Measurements from ENCODE around the gene MFSD6. TPM values are rescaled to one million over a fixed set of nuclear protein-coding genes. Genes with fewer than 3 reads are reported as not detected.

MFSD6 gene
- total RNA-seq, 1 experiment from 2014 or later = 20.9 TPM

DNA sequence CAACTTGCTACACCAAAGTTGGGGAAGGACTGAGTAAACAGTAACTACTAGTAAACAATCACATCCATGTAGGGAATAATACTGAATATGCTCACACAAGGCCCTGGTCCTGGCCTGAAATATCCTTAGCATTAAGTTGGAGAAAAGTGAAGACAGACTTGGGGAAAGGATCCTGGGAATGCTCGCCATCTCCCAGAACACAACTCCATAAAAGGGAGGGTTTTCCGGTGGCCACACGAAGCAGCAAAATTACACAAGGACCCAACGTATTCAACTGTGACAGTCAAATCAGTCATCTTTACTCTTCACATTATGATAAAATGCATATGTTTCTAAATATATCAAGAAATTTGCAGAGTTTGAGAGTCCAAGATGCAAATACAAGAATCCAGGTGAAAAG is 119.1 kb downstream of the MFSD6 start:
- ChIA-PET POLR2A (ENCODE audit: unreplicated experiment) (no interaction called here), CTCF (no interaction called here)
- H3K4me2 ChIP-seq (ENCODE audit: low read length) = no peak overlapping the region
- no peaks in the 10 kb centered on the region for H3K27me3 ChIP-seq (ENCODE audit: low read length)
- no peaks in the 10 kb centered on the region for H3K9me2 ChIP-seq (replicated peaks; ENCODE audit: low read length)
- TF ChIP-seq CTCF (conservative IDR thresholded peaks at IDR 0.05; ENCODE audit: low read depth, low read length) = no peak
- TF ChIP-seq EZH2phosphoT487 (IDR thresholded peaks at IDR 0.05; ENCODE audit: borderline replicate concordance, low read length) = no peak
- TF ChIP-seq EZH2 (IDR thresholded peaks at IDR 0.05; ENCODE audit: low read length, unreplicated experiment) = no peak
- BruUV-seq (replicated peaks) = no TSS peak
- H4K20me1 ChIP-seq (ENCODE audit: low read length) = no peaks in the 10 kb centered on the region
- no peak overlapping the region for H3K9ac ChIP-seq (ENCODE audit: low read length)
- H3K4me3 ChIP-seq (ENCODE audit: low read length) = no peak overlapping the region
- H2AFZ ChIP-seq (ENCODE audit: low read length) = no peak overlapping the region
- H3K4me1 ChIP-seq (ENCODE audit: insufficient read depth, low read length) = no peaks in the 10 kb centered on the region; the same call in 1 of the 2 replicates
- no peak overlapping the region for H3K27ac ChIP-seq (ENCODE audit: low read length)
- H3K36me3 ChIP-seq (ENCODE audit: low read depth, low read length) = no peaks in the 10 kb centered on the region
- no peak for ATAC-seq
- intact Hi-C loops (cut with micrococcal nuclease) = no loop called here
- H3F3A ChIP-seq (ENCODE audit: low read length, unreplicated experiment) = no peaks in the 10 kb centered on the region
- H3K79me2 ChIP-seq (ENCODE audit: low read length) = no peaks in the 10 kb centered on the region
- DNase-seq = no peak
- no peaks in the 10 kb centered on the region for H3K9me3 ChIP-seq (ENCODE audit: low read length)

DNA sequence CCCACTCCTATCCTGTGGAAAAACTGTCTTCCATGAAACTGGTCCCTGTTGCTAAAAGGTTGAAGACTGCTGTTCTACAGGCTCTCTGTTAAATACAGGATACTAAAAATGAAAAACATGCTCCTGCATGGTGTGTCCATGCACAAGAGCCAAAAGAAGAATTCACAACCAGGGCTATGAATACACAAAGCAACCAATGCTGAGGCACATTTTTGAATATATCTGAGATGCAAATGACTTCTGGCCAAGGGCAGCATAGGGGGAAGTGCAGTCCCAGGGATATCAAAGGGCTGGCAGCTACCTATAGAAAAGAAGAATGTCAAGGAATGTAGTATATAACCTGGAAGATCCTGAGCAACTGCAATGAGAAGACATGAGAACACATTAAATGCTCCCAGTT is 119.8 kb downstream of the MFSD6 start:
- H3K79me2 ChIP-seq (ENCODE audit: low read length) = no peaks in the 10 kb centered on the region
- H2AFZ ChIP-seq (ENCODE audit: low read length) = no peak overlapping the region
- no peaks in the 10 kb centered on the region for H4K20me1 ChIP-seq (ENCODE audit: low read length)
- no peak overlapping the region for H3K4me2 ChIP-seq (ENCODE audit: low read length)
- H3K27ac ChIP-seq (ENCODE audit: low read length) = no peak overlapping the region
- intact Hi-C loops (cut with micrococcal nuclease) = no loop called here
- ATAC-seq = no peak
- POLR2A ChIA-PET (ENCODE audit: unreplicated experiment) = no interaction called here
- no peaks in the 10 kb centered on the region for H3K36me3 ChIP-seq (ENCODE audit: low read depth, low read length)
- H3K9me2 ChIP-seq (replicated peaks; ENCODE audit: low read length) = no peaks in the 10 kb centered on the region
- no TSS peak for BruUV-seq (replicated peaks)
- H3K9me3 ChIP-seq (ENCODE audit: low read length) = no peaks in the 10 kb centered on the region
- no peak for TF ChIP-seq EZH2phosphoT487 (IDR thresholded peaks at IDR 0.05; ENCODE audit: borderline replicate concordance, low read length)
- H3K9ac ChIP-seq (ENCODE audit: low read length) = no peak overlapping the region
- no peaks in the 10 kb centered on the region for H3K27me3 ChIP-seq (ENCODE audit: low read length)
- DNase-seq = no peak
- CTCF ChIA-PET = no interaction called here
- no peak overlapping the region for H3K4me3 ChIP-seq (ENCODE audit: low read length)
- no peaks in the 10 kb centered on the region; the same call in 1 of the 2 replicates for H3K4me1 ChIP-seq (ENCODE audit: insufficient read depth, low read length)
- no peaks in the 10 kb centered on the region for H3F3A ChIP-seq (ENCODE audit: low read length, unreplicated experiment)

DNA sequence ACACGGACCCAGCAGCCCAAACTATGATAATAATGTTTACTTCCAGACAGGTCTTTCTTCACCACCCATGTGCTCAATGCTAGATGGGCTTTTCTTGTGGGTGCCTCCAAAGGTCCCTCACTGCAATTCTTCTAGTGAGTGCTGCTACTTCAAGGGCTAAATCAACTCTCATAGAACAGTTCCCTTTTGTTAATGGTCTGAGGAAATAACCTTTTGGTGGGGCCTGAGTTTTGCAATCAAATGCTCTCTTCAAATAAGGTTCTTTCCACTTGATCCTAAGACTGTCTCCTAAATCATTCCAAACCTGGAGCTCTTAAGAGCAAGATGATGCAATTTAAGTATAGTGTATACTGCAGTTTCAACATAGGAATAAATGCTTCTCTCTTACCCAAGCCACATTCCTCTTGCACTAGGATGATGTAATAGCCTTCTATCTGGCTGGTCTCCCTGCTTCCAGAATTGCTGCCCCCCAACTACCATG is 120.4 kb downstream of the MFSD6 start:
- Histone ChIP-seq H3K27me3 (ENCODE audit: low read length) (no peaks in the 10 kb centered on the region), H3K4me3 (ENCODE audit: low read length) (no peak overlapping the region), H2AFZ (ENCODE audit: low read length) (no peak overlapping the region), H3F3A (ENCODE audit: low read length, unreplicated experiment) (no peaks in the 10 kb centered on the region), H3K9me2 (replicated peaks; ENCODE audit: low read length) (no peaks in the 10 kb centered on the region), H3K27ac (ENCODE audit: low read length) (no peak overlapping the region), H3K79me2 (ENCODE audit: low read length) (no peaks in the 10 kb centered on the region), H3K9ac (ENCODE audit: low read length) (no peak overlapping the region), H4K20me1 (ENCODE audit: low read length) (no peaks in the 10 kb centered on the region), H3K36me3 (ENCODE audit: low read depth, low read length) (no peaks in the 10 kb centered on the region), H3K4me1 (ENCODE audit: insufficient read depth, low read length) (peaks cover under 1% of the 10 kb centered on the region), H3K4me2 (ENCODE audit: low read length) (no peak overlapping the region), H3K9me3 (ENCODE audit: low read length) (no peaks in the 10 kb centered on the region)
- POLR2A ChIA-PET (ENCODE audit: unreplicated experiment) = no interaction called here
- DNase-seq = no peak
- no TSS peak for BruUV-seq (replicated peaks)
- intact Hi-C loops (cut with micrococcal nuclease) = no loop called here
- TF ChIP-seq EZH2 (IDR thresholded peaks at IDR 0.05; ENCODE audit: low read length, unreplicated experiment) (no peak), CTCF (conservative IDR thresholded peaks at IDR 0.05; ENCODE audit: low read depth, low read length) (no peak), EZH2phosphoT487 (IDR thresholded peaks at IDR 0.05; ENCODE audit: borderline replicate concordance, low read length) (no peak)
- ATAC-seq = no peak
- CTCF ChIA-PET = no interaction called here

Data from PC-3 (cell line).